Esophagus squamous epithelium (tissue), 5 donors: Measurements from ENCODE around the gene FKBP15. TPM values are rescaled to one million over a fixed set of nuclear protein-coding genes. Genes with fewer than 3 reads are reported as not detected.

Experiments used
- DNase-seq: peaks from one replicate; lab custom pipeline; 2025; lab: John Stamatoyannopoulos, UW
- H3K27ac ChIP-seq, 4 donors: fragments of 200-600 bp; sonication (generic); one replicate each; pipeline ENCODE4 v1.5.1; 2016 to 2019; ENCODE audit warnings: mild to moderate bottlenecking in 1 of 4
- H3K27me3 ChIP-seq, 4 donors: fragments of 200-600 bp; sonication (generic); 1 replicate in 3 of 4; 2 replicates in 1 of 4; pipeline versions ENCODE4 v1.5.1 to v1.6.0; 2017 to 2021; ENCODE audit warnings: antibody characterized with exemption in 1 of 4
- H3K36me3 ChIP-seq, 3 donors: fragments of 200-600 bp; sonication (generic); one replicate each; pipeline ENCODE4 v1.5.1; 2016 to 2019
- H3K4me1 ChIP-seq, 3 donors: fragments of 200-600 bp; sonication (generic); one replicate each; pipeline ENCODE4 v1.5.1; 2017 to 2019
- H3K4me3 ChIP-seq, 4 donors: fragments of 200-600 bp; sonication (generic); 1 replicate in 3 of 4; 2 replicates in 1 of 4; pipeline ENCODE4 v1.5.1; 2016 to 2019; ENCODE audit warnings: mild to moderate bottlenecking in 2 of 4, moderate library complexity in 1 of 4
- H3K9me3 ChIP-seq, 3 donors: fragments of 200-600 bp; sonication (generic); one replicate each; pipeline ENCODE4 v1.5.1; 2016 to 2019
- POLR2A ChIP-seq, 4 donors: fragments of 450-650 bp; IDR thresholded peaks; one replicate each; pipeline ENCODE4 v1.6.1; 2017; ENCODE audit warnings: antibody characterized with exemption in 4 of 4, mild to moderate bottlenecking in 4 of 4, moderate library complexity in 3 of 4
- WGBS, 2 donors: methylation state at CpG; one replicate each; pipeline ENCODE4 v1.1.5; 2018; 5-methylcytosine and 5-hydroxymethylcytosine counted together
- intact Hi-C: fragments of 100-400 bp; cut with DNase I; formaldehyde crosslinking; loops from one replicate; pipeline ENCODE4 v1.15.0; 2022
- total RNA-seq, 4 donors: library from RNA; depleted of rRNA; stranded (reverse); fragments of >200 nt; gene quantifications; one replicate each; pipeline ENCODE4 v1.1.0, GENCODE V29; 2016
- TF ChIP-seq, protein P1 (sequence below), 6 experiments: fragments of 450-650 bp in 4 of 6; fragments of 200-600 bp in 2 of 6; sonication (generic) in 2 of 6; IDR thresholded peaks; one replicate each; pipeline ENCODE4 v1.5.1; 2016 to 2019; ENCODE audit warnings: antibody characterized with exemption in 6 of 6, mild to moderate bottlenecking in 4 of 6, moderate library complexity in 4 of 6
- donor health status: DM: yes; HTN: yes; CAD: no.

FKBP15 gene
- total RNA-seq, 4 donors from 2014 or later: 17.7 to 23.3 (median 20.5) TPM

DNA sequence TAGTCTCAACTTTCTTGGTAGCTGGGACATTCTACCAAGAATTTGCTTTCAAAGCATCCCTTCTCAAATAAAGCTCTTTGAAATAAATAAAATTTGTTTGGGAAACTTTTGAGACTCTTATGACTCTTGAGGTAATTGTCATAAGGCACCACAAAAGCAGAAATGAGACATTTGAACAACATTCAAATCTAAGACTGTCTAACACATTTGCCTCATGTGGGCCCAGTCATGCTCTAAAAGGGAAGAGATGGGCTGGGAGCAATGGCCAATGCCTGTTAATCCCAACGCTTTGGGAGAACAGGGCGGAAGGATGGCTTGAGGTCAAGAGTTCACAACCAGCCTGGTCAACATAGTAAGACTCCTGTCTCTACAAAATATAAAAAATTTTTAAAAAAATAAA, 43.8 kb downstream of the FKBP15 start:
- TF ChIP-seq, protein P1, sequence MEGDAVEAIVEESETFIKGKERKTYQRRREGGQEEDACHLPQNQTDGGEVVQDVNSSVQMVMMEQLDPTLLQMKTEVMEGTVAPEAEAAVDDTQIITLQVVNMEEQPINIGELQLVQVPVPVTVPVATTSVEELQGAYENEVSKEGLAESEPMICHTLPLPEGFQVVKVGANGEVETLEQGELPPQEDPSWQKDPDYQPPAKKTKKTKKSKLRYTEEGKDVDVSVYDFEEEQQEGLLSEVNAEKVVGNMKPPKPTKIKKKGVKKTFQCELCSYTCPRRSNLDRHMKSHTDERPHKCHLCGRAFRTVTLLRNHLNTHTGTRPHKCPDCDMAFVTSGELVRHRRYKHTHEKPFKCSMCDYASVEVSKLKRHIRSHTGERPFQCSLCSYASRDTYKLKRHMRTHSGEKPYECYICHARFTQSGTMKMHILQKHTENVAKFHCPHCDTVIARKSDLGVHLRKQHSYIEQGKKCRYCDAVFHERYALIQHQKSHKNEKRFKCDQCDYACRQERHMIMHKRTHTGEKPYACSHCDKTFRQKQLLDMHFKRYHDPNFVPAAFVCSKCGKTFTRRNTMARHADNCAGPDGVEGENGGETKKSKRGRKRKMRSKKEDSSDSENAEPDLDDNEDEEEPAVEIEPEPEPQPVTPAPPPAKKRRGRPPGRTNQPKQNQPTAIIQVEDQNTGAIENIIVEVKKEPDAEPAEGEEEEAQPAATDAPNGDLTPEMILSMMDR (IDR thresholded peaks at IDR 0.05): no peak
- TF ChIP-seq POLR2A (IDR thresholded peaks at IDR 0.05): no peak
- intact Hi-C loops: no loop called here
- no peak overlapping the region for H3K4me3 ChIP-seq
- no peaks in the 10 kb centered on the region for H3K4me1 ChIP-seq
- 93 to 96% methylated on average over 2 of the region's 2 CpGs for WGBS, 2 donors
- H3K27me3 ChIP-seq: no peaks in the 10 kb centered on the region
- no peak for DNase-seq
- peaks cover 9 to 97% (median 49%) of the 10 kb centered on the region in 3 donors for H3K36me3 ChIP-seq
- H3K27ac ChIP-seq: no peak overlapping the region
- no peaks in the 10 kb centered on the region for H3K9me3 ChIP-seq

DNA sequence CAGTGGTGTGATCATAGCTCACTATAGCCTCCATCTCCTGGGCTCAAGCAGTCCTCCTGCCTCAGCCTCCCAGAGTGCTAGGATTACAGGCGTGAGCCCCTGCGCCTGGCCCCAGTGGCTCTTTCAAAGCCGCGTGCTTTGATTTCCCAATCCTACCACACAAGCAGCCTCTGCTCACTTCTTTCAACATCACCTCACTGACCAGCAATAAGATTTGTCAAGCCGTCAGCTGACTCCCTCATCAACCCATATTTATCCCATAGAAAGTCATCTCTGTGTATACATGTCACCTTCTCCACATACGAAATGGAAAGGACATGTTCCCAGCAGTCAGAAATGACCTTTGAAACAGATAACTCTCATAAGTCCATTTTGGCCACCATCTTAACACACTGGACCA, 44.3 kb downstream of the FKBP15 start:
- Histone ChIP-seq H3K4me3 (no peak overlapping the region), H3K27me3 (no peaks in the 10 kb centered on the region), H3K36me3 (peaks cover 9 to 97% (median 46%) of the 10 kb centered on the region in 3 donors), H3K9me3 (no peaks in the 10 kb centered on the region), H3K27ac (no peak overlapping the region), H3K4me1 (no peaks in the 10 kb centered on the region)
- 93 to 96% methylated on average over 6 of the region's 6 CpGs for WGBS, 2 donors
- no peak for DNase-seq
- TF ChIP-seq, protein P1 (IDR thresholded peaks at IDR 0.05): no peak
- TF ChIP-seq POLR2A (IDR thresholded peaks at IDR 0.05): no peak
- intact Hi-C loops: no loop called here

DNA sequence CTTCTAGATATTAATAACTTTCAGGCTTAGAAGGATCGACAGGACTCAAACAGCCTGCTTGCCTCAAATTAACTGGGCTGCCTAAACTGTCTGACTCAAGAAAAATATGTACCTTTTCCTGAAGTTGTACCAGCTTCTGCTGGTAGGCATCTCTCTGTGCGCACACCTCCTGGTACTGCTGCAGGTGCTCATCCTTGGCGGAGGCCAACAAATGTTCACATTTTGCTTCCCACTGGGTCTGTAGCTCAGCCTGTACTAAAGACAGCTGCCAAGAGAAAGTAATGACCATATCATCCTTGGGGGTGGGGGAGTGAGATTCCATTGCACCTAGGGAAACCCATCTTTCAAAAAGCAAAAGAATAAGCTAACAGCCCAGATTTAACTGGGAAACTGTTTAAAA, 47.7 kb downstream of the FKBP15 start:
- 93 to 100% methylated on average over 2 to 3 of the region's 3 CpGs for WGBS, 2 donors
- Histone ChIP-seq H3K4me1 (no peaks in the 10 kb centered on the region), H3K27me3 (no peaks in the 10 kb centered on the region), H3K4me3 (no peak overlapping the region), H3K9me3 (no peaks in the 10 kb centered on the region), H3K36me3 (peaks cover 34 to 97% (median 53%) of the 10 kb centered on the region in 3 donors), H3K27ac (no peak overlapping the region)
- TF ChIP-seq POLR2A (IDR thresholded peaks at IDR 0.05): no peak
- TF ChIP-seq, protein P1 (IDR thresholded peaks at IDR 0.05): no peak
- no peak for DNase-seq
- intact Hi-C loops: no loop called here

DNA sequence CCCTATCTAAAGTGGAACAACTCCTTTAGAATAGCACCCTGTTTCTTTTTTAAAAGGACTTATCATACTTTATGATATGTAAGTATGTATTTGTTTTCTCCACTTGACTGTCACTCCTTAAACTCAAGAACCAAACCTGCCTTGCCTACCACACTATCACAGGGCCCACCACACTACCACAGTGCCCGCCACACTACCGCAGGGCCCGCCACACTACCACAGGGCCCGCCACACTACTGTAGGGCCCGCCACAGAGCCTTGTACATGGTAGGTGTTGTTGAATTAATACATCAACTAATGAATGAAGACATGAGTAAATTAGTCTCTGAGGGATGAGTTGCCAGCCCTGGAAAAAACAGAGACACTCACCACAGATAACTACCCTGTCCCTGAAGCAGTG, 52.3 kb downstream of the FKBP15 start:
- intact Hi-C loops: no loop called here
- WGBS, 2 donors: 89 to 97% methylated on average over 5 of the region's 5 CpGs
- no peaks in the 10 kb centered on the region for H3K27me3 ChIP-seq
- H3K9me3 ChIP-seq: no peaks in the 10 kb centered on the region
- H3K4me3 ChIP-seq: no peak overlapping the region
- H3K27ac ChIP-seq: no peak overlapping the region
- no peak for DNase-seq
- H3K4me1 ChIP-seq: peaks cover 0 to 10% (median 0%) of the 10 kb centered on the region in 3 donors
- no peak for TF ChIP-seq POLR2A (IDR thresholded peaks at IDR 0.05)
- TF ChIP-seq, protein P1 (IDR thresholded peaks at IDR 0.05): no peak
- H3K36me3 ChIP-seq: peaks cover 41 to 100% (median 63%) of the 10 kb centered on the region in 3 donors

DNA sequence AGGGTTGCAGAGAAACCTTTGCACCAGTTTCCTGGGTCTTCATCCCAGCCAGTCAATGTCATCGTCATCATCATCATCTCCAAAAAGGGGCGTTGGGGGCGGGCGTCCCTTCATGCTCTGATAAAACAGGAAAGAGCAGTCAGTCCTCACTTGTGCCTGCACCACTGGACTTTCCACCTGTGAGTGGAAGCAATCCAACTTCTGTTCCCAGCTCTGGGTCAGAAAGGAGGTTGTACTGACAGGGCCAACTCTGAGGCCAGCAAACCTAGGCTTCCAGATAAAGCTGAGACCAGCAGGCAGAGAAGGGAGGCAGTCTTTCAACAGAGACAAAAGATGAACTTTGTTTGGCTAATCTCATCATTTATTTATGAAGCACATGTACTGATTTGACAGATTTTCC, 55.0 kb downstream of the FKBP15 start:
- Histone ChIP-seq H3K27me3 (no peaks in the 10 kb centered on the region), H3K9me3 (no peaks in the 10 kb centered on the region), H3K4me3 (no peak overlapping the region), H3K36me3 (peaks cover 40 to 100% (median 70%) of the 10 kb centered on the region in 3 donors), H3K4me1 (peaks cover 0 to 10% (median 0%) of the 10 kb centered on the region in 3 donors), H3K27ac (no peak overlapping the region)
- intact Hi-C loops: no loop called here
- TF ChIP-seq POLR2A (IDR thresholded peaks at IDR 0.05): no peak
- TF ChIP-seq, protein P1 (IDR thresholded peaks at IDR 0.05): no peak
- WGBS, 2 donors: no CpG with 5 or more reads among the region's 4 CpGs
- no peak for DNase-seq
